ENCODE measurements around the gene FOXN3.
A peak's percentile ranks its signal among the peaks of the same experiment; 100 is the strongest.

The FOXN3 gene

GRCh38 chr14:89359477-89360222, 57.4 kb downstream of the FOXN3 start:
- DNase-seq = no peak

- DNase-seq = no peak
These were observed 59.3 kb downstream of the FOXN3 start for GRCh38 chr14:89357655-89358297.

GRCh38 chr14:89356927-89357326, 60.1 kb downstream of the FOXN3 start:
- no peak for DNase-seq

GRCh38 chr14:89356496-89356895, 60.5 kb downstream of the FOXN3 start:
- DNase-seq = no peak

GRCh38 chr14:89353766-89354113, 63.3 kb downstream of the FOXN3 start:
- no peak for DNase-seq

GRCh38 chr14:89352976-89353765, 63.9 kb downstream of the FOXN3 start:
- DNase-seq = no peak

- no peak for DNase-seq
These were observed 65.3 kb downstream of the FOXN3 start for GRCh38 chr14:89351516-89352404.

GRCh38 chr14:89351221-89351515, 65.9 kb downstream of the FOXN3 start:
- DNase-seq = no peak

- DNase-seq = no peak
These were observed 66.9 kb downstream of the FOXN3 start for GRCh38 chr14:89350152-89350551.

- no peak for DNase-seq
These were observed 67.6 kb downstream of the FOXN3 start for GRCh38 chr14:89349171-89350008.

GRCh38 chr14:89348722-89349121, 68.3 kb downstream of the FOXN3 start:
- DNase-seq = no peak

- no peak for DNase-seq
These were observed 69.1 kb downstream of the FOXN3 start for GRCh38 chr14:89347885-89348284.

- no peak for DNase-seq
These were observed 72.1 kb downstream of the FOXN3 start for GRCh38 chr14:89344920-89345254.

GRCh38 chr14:89343356-89343755, 73.7 kb downstream of the FOXN3 start:
- no peak for DNase-seq

- no peak for DNase-seq
These were observed 75.0 kb downstream of the FOXN3 start for GRCh38 chr14:89342049-89342448.

GRCh38 chr14:89340200-89341181, 76.5 kb downstream of the FOXN3 start:
- DNase-seq = no peak

- no peak for DNase-seq
These were observed 77.5 kb downstream of the FOXN3 start for GRCh38 chr14:89339579-89339978.

- no peak for DNase-seq
These were observed 77.9 kb downstream of the FOXN3 start for GRCh38 chr14:89339158-89339557.

GRCh38 chr14:89336338-89336737, 80.7 kb downstream of the FOXN3 start:
- DNase-seq = no peak

- DNase-seq = peak; percentile 4
These were observed 85.0 kb downstream of the FOXN3 start for GRCh38 chr14:89332031-89332430.

- no peak for DNase-seq
These were observed 85.6 kb downstream of the FOXN3 start for GRCh38 chr14:89331398-89331797.

Data from stimulated activated CD8-positive, alpha-beta memory T cell treated with anti-CD3 and anti-CD28 coated beads, Interleukin-4, amount 100 ng/mL, for 48 hours (primary cell).